ENCODE data around the gene GRK5.

GRCh38 chr10:119177708-119178371, 29.5 kb upstream of the GRK5 start:
- TF ChIP-seq POLR2A (IDR thresholded peaks at IDR 0.05; ENCODE audit: low read depth, low read length) (no peak), TAF1 (IDR thresholded peaks at IDR 0.05; ENCODE audit: low read depth, low read length) (no peak), POLR2AphosphoS5 (IDR thresholded peaks at IDR 0.05; ENCODE audit: low read depth, low read length) (no peak), POU2F2 (IDR thresholded peaks at IDR 0.05; ENCODE audit: low read depth, low read length) (no peak), SPI1 (IDR thresholded peaks at IDR 0.05; ENCODE audit: low read depth, low read length) (no peak)
